ENCODE results near the gene TUT4.

GRCh38 chr1:52460694-52461093, 92.2 kb downstream of the TUT4 start:
- TF ChIP-seq CTCF (conservative IDR thresholded peaks at IDR 0.05 in 1 of 2, IDR thresholded peaks at IDR 0.05 in 1 of 2; ENCODE audit: low read depth in 1 of 2, low read length in 2 of 2): no peak
- TF ChIP-seq EZH2 (IDR thresholded peaks at IDR 0.05; ENCODE audit: low read length, missing control alignments): no peak
